Tibial artery (tissue), 4 donors: Measurements from ENCODE around the gene RPTOR.
A peak's percentile ranks its signal among the peaks of the same experiment; 100 is the strongest.

Experiments used
- DNase-seq, 2 donors: peaks; one replicate each; pipeline ENCODE4 v3.0.0-alpha.2; 2019
- H3K27ac ChIP-seq, 2 donors: fragments of 200-600 bp; sonication (generic) in 1 of 2; 1 replicate in 1 of 2; 2 replicates in 1 of 2; pipeline ENCODE4 v1.5.1; 2018 to 2019; ENCODE audit warnings: mild to moderate bottlenecking in 1 of 2
- H3K27me3 ChIP-seq, 2 donors: fragments of 200-600 bp; sonication (generic) in 1 of 2; one replicate each; pipeline versions ENCODE4 v1.5.1 to v1.6.0; 2016 to 2019
- H3K36me3 ChIP-seq, 3 donors: fragments of 200-600 bp; sonication (generic) in 2 of 3; one replicate each; pipeline ENCODE4 v1.5.1; 2016 to 2019; ENCODE audit warnings: mild to moderate bottlenecking in 2 of 3
- H3K4me1 ChIP-seq, 4 donors: fragments of 200-600 bp; sonication (generic) in 2 of 4; 1 replicate in 3 of 4; 2 replicates in 1 of 4; pipeline ENCODE4 v1.5.1; 2016 to 2019
- H3K4me3 ChIP-seq, 2 donors: fragments of 200-600 bp; sonication (generic) in 1 of 2; 1 replicate in 1 of 2; 2 replicates in 1 of 2; pipeline ENCODE4 v1.5.1; 2018 to 2019; ENCODE audit warnings: mild to moderate bottlenecking in 2 of 2
- H3K9me3 ChIP-seq, 3 donors: fragments of 200-600 bp; sonication (generic) in 1 of 3; one replicate each; pipeline ENCODE4 v1.5.1; 2016 to 2019
- intact Hi-C: fragments of 100-400 bp; cut with DNase I; formaldehyde crosslinking; loops from one replicate; pipeline ENCODE4 v1.15.0; 2023; ENCODE audit warnings: low total_unique reads
- TF ChIP-seq, protein P1 (sequence below), 2 experiments: fragments of 200-600 bp in 1 of 2; fragments of 450-650 bp in 1 of 2; IDR thresholded peaks; one replicate each; pipeline ENCODE4 v1.5.1; 2017 to 2019; ENCODE audit warnings: antibody characterized with exemption in 2 of 2, mild to moderate bottlenecking in 1 of 2, moderate library complexity in 1 of 2

Gene RPTOR

GRCh38 chr17:80889231-80890195 lies 344.9 kb downstream of the RPTOR start:
- DNase-seq, result no peak
- peaks cover 19 to 75% (median 57%) of the 10 kb centered on the region in 3 donors for H3K36me3 ChIP-seq
- TF ChIP-seq, protein P1, sequence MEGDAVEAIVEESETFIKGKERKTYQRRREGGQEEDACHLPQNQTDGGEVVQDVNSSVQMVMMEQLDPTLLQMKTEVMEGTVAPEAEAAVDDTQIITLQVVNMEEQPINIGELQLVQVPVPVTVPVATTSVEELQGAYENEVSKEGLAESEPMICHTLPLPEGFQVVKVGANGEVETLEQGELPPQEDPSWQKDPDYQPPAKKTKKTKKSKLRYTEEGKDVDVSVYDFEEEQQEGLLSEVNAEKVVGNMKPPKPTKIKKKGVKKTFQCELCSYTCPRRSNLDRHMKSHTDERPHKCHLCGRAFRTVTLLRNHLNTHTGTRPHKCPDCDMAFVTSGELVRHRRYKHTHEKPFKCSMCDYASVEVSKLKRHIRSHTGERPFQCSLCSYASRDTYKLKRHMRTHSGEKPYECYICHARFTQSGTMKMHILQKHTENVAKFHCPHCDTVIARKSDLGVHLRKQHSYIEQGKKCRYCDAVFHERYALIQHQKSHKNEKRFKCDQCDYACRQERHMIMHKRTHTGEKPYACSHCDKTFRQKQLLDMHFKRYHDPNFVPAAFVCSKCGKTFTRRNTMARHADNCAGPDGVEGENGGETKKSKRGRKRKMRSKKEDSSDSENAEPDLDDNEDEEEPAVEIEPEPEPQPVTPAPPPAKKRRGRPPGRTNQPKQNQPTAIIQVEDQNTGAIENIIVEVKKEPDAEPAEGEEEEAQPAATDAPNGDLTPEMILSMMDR (IDR thresholded peaks at IDR 0.05), result no peak
- H3K9me3 ChIP-seq, result no peaks in the 10 kb centered on the region
- no peak overlapping the region for H3K4me3 ChIP-seq
- H3K27me3 ChIP-seq, result no peaks in the 10 kb centered on the region
- no peak overlapping the region for H3K27ac ChIP-seq
- H3K4me1 ChIP-seq, result peaks cover 0 to 23% (median 17%) of the 10 kb centered on the region in 4 donors
- intact Hi-C loops, result no loop called here

GRCh38 chr17:80890196-80890920 lies 345.7 kb downstream of the RPTOR start:
- intact Hi-C loops, result no loop called here
- Histone ChIP-seq H3K4me1 (peaks cover 0 to 23% (median 17%) of the 10 kb centered on the region in 4 donors), H3K27ac (peak overlapping the region; percentile 69 to 71), H3K36me3 (peaks cover 11 to 72% (median 56%) of the 10 kb centered on the region in 3 donors), H3K27me3 (no peaks in the 10 kb centered on the region), H3K4me3 (no peak overlapping the region), H3K9me3 (no peaks in the 10 kb centered on the region)
- no peak for DNase-seq
- TF ChIP-seq, protein P1 (IDR thresholded peaks at IDR 0.05), result no peak

DNA sequence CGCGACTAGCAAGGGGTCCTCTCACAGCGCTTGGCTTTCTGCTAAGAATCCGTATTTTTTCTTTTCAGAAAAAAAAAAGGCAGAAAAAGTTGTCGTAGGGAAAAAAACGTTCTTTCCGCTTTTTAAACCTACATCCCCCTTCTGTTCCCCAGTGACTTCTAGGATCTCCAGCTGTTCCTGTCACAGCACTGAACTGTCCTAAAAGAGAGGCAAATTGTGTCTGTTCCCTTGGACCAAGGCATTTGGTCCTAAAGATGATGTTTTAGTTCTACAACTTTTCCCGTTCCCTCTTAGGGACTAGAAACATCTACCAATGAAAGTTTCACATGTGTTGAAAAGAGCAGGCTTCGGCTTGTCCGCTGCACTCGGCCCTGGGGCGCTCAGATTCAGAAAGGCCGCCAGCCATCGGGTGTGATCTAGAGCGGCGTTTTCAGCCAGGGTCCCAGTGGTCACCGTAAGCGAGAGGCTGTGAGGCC lies 346.3 kb downstream of the RPTOR start:
- TF ChIP-seq, protein P1 (IDR thresholded peaks at IDR 0.05), result no peak
- Histone ChIP-seq H3K27me3 (no peaks in the 10 kb centered on the region), H3K4me3 (no peak overlapping the region), H3K4me1 (peaks cover 0 to 23% (median 17%) of the 10 kb centered on the region in 4 donors), H3K9me3 (no peaks in the 10 kb centered on the region), H3K36me3 (peaks cover 5 to 70% (median 55%) of the 10 kb centered on the region in 3 donors), H3K27ac (peak overlapping the region; percentile 69 to 71)
- intact Hi-C loops, result no loop called here
- DNase-seq, result no peak

DNA sequence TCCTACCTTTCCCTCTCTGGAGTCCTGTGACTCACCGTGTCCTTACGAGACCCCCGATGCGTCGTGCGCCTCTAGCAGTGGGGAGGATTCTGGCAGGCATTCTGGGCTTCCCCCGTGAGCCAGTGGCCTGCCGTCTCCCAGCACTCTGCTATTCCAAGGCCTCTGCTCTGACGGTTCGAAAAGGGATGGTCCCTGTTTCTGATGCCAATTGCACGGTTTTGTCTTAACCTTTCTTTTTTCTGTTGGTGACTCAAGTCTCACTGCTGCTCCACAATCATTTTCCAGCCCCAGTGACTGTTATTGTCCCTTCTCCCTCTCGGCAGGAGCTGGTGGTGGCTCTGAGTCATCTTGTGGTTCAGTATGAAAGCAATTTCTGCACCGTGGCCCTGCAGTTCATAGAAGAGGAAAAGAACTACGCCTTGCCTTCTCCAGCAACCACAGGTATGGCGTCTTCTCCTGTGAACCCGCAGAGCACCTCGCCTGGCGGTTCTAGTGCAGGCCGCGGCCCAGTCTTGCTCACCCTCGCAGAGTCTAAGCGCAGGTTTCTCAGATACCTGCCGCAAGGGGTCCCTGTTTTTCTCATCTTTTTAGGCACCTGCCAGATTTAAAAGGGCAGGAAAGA lies 346.9 kb downstream of the RPTOR start:
- TF ChIP-seq, protein P1 (IDR thresholded peaks at IDR 0.05), result no peak
- Histone ChIP-seq H3K4me1 (peaks cover 0 to 23% (median 17%) of the 10 kb centered on the region in 4 donors), H3K27me3 (no peaks in the 10 kb centered on the region), H3K27ac (peak overlapping the region; percentile 69 to 71), H3K4me3 (no peak overlapping the region), H3K9me3 (no peaks in the 10 kb centered on the region), H3K36me3 (peaks cover 4 to 68% (median 55%) of the 10 kb centered on the region in 3 donors)
- intact Hi-C loops, result no loop called here
- DNase-seq, result peak; percentile 48 to 78
